G401.6 (cell line): ENCODE measurements around the gene STAM2.
A peak's percentile ranks its signal among the peaks of the same experiment; 100 is the strongest.
"Not testable (repeated sequence)": the region's sequence is repeated elsewhere in the genome, so short reads cannot be mapped to it uniquely, and the experiment has no call there.

ENCODE experiments used
- FAIRE-seq: peaks from 2 replicates; lab custom pipeline; 2012; peaks lifted over from hg19 to GRCh38; lab: Jason Lieb, UNC

The STAM2 gene

DNA sequence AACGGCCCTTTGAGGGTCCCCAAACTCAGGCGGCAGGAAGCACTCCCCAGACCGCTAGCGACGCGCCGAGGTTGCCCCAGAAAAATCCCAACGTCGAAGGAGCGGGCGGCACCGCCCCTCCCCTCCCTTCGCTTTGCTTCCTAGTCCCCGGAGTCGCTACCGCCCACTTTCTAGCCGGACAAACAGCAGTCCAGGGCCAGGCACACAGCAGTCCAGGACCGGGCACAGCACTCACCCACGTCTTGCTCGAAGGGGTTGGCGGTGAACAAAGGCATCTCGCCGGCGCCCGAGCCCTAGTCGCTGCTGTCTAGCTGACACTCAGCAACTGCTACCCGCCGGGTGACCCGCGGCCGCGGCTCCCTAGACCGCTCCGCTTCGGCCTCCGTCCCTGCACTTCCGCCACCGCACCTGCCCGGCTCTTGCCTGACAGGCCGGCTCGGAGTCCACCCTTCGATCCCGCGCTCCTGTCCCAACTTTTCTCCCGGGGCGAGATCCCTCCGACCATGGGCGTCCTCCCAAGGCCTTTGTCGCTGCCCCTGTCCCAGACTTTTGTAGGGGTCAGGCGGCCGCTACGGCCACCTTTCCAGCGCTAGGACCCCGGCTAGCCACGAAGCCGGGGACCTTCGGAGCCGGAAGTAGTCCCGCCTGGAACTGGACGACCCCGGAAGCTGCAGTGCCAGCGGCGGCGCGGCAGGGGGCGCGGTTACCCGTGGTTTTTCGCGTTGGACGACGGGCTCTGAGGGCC is at the start of gene STAM2:
TSS of gene STAM2 (minus strand) at position 396 of the 745 bp plus-strand sequence. CDS start at position 275, 121 bp downstream.
- peak; percentile 92 for FAIRE-seq

DNA sequence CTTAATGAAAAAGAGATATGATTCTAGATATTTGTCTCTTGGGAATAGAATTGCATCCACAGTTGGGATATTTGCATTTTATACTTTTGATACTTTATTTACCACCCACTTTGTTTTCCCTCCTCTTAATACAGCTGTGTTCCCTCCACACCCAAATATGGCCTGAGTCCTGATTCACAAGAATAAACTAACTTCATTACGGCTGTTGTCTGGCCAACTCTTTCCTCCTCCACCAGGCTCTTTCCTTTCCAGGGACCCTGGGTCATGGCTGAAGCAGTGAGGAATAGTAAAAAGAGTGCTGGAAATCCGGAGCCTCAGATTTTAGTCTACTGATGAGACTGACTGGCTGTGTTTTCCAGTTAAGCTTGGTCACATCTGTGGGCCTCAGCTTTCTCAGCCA is 48.4 kb upstream of the STAM2 start:
- no peak for FAIRE-seq

DNA sequence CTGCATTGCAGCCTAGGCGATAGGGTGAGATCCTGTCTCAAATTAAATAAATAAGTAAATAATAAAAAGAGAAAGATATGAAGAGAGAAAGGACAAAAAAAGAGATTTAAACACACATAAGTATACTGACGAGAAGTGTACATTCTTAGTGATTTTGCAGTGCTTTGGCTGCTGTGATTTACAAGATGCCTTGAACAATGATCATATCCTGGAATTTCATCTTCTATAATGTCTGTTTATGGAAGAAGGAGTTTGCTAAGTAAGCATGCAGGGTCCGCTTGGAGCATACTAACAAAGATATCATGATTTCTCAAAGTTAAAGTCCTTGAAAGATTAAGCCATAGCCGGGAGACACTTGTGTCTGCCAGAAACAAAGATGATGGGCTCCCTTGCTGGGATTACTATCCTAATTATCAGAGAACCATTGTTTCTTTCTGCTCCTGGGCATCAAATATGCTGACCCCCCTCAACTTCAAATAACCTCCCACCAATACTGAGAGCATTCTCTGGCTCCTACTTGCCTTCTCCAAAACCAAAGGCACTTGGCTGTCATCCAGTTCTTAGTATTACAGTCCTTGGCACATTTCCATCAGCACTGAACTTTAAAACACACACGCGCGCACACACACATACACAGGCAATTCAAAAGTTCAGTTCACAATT is 47.5 kb upstream of the STAM2 start:
- no peak for FAIRE-seq

DNA sequence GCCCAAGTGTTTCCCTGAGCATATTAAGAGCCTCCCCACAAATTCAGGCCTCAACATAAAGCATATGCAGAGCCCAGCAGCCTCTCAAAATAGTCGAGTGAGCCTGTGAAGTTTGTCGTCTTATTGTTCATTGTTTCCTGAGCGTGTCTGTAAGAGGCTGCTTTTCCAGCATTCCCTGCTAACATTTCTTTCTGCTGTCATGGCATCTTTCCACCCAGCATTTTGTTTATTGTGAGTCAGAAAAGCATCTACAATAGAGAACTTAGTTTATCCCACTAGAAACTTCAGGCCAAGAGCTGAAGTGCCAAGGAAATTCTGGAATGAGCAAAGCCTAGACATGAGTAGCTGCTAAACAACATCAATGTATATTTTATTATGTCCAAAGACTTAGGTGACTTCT is 46.3 kb upstream of the STAM2 start:
- no peak for FAIRE-seq

DNA sequence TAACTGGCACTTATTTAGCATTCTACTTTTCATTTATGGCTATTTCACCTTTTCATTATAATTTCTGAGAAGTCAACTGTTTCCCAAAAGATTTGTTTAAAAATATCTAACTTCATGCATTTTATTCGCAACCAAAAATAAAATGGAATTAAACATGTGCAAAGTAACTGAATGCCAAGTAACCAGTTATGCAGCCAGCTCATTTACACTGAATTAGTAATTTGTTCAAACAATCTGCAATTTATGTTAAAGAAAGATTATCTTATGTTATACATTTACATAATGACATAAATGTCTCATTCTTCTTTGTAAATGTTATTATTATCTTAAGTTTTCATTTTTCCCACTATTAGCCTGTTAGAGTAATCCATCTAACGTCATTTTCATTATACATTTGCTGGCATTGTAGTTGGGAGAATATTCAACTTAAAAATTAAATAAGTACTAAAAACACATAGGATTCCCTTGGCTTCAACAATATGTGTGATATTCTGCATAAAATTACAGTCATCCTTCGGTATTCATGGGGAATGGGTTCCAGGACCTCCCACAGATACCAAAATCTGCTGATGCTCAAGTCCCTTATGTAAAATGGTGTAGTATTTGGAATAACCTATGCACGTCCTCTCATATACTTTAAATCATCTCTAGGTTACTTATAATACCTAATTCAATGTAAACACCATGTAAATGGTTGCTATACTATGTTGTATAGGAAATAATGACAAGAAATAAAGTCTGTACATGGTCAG is 43.7 kb upstream of the STAM2 start:
- FAIRE-seq, result peak; percentile 8

DNA sequence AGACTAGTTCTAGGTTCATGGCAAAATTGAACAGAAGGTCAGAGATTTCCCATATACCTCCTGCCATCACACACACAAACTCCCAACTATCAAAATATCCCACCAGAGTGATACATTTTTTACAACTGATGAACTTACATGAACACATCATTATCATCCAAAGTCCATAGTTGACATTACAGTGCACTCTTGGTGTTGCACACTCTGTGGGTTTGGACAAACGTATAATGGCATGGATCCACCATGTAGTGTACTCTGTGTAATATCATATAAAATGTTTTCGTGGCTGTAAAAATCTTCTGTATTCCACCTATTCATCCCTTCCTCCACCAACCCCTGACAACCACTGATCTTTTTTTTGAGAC is 25.9 kb upstream of the STAM2 start:
- FAIRE-seq, result no peak

DNA sequence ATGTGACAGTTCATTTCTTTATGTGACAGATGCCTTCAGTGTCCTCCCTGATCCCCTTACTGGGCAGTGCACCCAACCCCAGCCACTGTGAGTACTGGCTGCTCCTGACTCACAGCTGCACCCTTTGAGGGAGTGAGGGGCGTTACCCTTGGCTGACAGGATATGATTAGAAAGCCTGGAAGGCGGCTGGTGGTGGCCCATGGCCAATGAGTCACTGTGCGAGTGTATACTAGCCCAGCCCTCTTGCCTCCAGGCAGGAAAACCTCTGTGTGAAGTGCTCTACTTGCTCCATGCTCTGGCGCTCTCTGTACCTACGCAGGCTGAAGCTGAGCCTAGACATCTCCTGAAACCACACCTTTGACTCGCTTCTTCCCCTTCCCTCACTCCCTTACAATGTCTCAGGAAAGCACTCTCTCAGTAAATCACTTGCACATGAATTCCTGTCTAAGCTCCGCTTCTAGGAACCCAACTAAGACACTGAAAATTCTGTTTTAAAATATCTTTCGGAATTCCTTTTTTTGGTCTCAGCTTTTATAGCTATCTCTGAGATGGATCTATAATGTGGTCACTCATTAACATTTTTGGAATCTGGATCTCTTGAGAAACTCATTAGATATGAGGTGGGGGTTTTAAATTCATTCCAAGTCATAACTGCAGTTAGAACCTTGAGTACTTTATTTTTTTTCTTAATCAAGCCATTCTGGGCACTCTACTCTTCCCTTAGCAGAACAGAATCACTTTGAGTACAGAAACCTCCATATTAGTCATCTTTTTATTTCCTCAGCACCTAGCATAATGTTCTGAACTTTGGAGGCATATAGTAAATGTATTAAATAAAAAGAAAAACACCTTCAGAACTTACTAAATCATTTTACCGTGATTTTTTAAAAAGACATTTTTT is 25.3 kb upstream of the STAM2 start:
- FAIRE-seq, result no peak

DNA sequence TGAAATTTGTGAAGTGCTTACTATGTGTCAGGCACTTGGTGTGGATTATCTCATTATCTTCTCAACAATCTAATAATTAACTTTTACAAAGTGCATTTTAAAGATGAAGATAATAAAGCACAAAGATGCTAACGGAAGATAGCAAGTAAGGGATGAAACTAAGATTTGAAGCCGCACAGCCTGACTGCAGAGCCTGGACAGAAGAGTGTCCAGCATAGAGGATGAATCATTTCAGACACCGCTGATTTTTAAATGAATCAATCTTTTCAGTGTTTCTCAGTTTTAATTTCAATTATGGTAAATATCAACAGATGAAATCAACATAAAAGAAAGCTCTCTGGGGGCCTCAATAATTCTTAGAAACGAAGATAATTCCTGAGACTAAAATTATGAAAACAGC is 24.5 kb upstream of the STAM2 start:
- no peak for FAIRE-seq

DNA sequence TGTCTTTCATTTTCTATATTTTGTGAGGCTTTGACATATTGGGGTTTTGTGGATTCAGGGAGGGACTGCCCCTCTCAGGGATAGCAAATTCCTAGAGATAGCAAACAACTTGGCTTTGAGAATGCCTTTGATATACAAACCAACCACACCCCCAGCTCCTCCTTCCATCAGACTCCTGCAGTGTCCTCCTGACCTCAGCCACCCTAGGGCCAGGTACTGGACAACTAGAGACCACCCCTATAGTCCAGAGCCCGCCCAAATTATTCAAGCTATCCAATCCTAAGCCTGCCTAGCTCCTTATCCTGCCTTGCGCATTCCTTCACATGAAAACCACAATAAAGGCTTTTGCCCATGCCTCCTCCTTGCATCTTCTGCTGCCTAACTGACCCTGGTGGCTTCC is 22.9 kb upstream of the STAM2 start:
- no peak for FAIRE-seq

DNA sequence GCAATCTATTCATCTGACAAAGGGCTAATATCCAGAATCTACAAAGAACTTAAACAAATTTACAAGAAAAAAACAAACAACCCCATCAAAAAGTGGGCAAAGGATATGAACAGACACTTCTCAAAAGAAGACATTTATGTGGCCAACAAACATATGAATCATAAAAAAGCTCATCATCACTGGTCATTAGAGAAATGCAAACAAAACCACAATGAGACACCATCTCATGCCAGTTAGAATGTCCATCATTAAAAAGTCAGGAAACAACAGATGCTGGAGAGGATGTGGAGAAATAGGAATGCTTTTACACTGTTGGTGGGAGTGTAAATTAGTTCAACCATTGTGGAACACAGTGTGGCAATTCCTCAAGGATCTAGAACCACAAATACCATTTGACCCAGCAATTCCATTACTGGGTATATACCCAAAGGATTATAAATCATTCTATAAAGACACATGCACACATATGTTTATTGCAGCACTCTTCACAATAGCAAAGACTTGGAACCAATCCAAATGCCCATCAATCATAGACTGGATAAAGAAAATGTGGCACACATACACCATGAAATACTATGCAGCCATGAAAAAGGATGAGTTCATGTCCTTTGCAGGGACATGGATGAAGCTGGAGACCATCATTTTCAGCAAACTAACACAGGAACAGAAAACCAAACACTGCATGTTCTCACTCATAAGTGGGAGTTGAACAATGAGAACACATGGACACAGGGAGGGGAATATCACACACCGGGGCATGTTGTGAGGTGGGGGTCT is 22.1 kb upstream of the STAM2 start:
- FAIRE-seq, result not testable (repeated sequence)

DNA sequence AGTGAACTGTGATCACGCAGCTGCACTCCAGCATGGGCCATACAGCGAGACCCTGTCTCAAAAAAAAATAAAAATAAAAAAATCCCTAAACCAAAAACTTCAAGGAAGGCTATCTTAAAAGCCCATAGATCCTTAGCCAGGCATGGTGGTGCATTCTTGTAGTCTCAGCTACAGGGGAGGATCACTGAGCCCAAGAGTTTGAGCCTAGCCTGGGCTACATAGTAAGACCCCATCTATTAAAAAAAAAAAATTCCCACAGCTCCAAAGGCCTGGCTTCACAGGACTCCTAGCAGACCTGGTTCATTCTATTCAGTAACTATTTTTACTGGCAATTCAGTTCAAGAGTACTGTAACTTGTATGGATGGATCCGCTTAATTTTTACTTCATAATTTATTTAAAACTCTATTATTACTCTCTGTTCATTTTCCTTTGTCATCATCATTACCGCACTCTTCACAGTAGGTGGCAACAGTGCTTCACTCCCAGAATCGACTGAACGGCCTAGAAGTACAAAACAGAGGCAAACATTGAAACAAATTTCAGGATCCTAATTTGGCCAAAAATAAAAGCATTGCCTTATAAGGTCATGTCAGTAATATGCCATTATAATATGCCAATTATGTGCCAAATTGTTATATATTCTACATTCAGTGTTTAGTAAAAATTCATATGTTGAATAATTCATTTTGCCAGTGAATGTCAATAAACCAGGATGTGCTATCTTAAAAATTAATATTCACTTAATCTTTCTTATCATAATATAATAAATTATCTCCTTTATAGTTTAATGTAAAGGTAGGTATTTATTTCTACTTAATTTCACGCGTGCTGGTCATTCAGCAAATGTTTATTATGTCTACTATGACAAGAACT is 14.3 kb upstream of the STAM2 start:
- peak; percentile 92 for FAIRE-seq

DNA sequence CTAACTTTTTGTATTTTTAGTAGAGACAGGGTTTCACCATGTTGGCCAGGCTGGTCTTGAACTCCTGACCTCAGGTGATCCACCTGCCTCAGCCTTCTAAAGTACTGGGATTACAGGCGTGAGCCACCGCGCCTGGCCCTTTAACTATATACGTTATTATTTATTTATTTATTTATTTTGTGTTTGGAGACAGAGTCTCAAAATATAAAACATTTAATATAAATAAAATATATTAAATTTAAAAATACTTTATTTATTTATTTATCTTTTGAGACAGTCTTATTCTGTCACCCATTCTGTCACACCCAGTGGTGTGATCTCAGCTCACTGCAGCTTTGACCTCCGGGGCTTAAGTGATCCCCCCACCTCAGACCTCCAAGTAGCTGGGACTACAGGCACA is 11.2 kb upstream of the STAM2 start:
- not testable (repeated sequence) for FAIRE-seq

DNA sequence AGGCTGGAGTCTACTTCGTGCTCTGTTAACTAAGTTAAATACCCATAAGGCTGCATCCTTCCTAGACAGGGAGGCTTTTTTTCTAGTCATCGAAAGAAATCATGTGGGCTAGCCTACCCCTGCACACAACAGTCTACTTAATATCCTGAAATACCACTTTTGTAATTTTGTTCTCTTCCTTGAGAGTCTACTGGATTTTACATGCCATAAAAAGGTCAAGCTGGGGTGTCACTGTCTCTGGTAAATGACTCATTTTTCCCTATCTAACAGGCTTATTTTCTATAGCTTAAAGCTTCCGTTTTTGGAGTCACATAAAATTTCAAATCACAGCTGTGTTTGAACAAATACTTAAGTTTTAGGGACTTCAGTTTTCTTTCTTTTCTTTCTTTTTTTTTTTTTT is 10.7 kb upstream of the STAM2 start:
- no peak for FAIRE-seq

DNA sequence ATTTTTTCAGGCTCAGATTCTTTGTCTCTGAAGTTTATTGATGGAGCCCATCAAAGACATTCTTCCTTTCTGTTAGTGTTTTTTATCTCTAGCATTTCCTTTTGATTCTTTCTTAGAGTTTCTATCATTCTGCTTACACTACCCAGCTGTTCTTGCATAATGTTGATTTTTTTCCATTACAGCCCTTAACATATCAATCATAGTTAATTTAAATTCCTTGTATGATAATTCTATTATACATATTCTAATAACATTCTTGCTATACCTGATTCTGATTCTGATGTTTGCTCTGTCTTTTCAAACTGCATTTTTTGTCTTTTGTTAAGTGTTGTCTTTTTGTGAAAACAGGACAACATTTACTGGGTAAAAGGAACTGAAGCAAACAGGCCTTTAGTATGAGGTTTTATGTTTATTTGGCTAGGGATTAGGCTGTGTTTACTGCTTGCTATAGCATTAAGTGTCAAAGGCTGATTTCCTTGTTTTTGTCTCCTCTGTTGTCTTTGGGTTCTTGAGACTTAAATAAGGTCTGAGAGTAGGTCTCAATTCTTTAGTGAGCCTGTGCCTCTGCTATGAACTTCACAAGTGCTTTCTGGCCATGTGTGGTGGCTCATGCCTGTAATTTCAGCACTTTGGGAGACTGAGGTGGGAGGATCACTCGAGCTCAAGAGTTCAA is 8.0 kb upstream of the STAM2 start:
- no peak for FAIRE-seq

DNA sequence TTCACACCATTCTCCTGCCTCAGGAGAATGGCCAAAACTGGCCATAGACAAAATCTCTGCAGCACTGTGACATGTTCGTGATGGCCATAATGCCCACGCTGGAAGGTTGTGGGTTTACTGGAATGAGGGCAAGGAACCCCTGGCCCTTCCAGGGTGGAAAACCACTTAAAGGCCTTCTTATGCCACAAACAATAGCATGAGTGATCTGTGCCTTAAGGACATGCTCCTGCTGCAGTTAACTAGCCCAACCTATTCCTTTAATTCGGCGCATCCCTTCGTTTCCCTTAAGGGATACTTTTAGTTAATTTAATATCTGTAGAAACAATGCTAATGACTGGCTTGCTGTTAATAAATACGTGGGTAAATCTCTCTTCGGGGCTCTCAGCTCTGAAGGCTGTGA is 2.1 kb upstream of the STAM2 start:
- FAIRE-seq, result not testable (repeated sequence)

DNA sequence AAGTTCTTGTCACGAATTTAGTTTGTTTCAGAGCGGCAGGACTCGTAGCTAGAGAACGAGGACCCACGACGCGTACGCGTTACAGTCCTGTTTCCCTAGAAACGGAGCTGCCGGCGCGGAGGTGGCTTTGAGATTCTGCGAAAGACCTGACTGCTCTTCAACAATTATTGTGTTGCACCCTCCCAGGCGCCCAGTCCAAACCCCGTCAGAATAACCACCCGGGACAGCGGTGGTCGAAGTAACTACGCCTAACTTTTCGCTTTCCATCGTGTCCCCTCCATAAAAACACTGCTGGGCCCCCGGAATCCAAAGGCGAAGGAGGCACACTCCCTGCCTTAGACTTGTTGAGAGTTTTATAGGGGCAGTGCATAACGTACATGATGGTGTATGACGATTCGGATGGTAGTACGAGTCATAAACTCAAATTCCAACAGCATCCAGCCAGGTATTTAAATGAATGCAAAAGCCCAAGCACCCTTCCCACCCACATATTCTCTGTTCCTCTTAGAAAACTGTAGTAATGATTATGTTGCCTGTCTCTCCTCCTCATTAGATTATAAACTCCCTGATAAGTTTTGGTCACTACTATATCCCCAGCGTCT is 651 bp upstream of the STAM2 start:
- FAIRE-seq, result no peak

DNA sequence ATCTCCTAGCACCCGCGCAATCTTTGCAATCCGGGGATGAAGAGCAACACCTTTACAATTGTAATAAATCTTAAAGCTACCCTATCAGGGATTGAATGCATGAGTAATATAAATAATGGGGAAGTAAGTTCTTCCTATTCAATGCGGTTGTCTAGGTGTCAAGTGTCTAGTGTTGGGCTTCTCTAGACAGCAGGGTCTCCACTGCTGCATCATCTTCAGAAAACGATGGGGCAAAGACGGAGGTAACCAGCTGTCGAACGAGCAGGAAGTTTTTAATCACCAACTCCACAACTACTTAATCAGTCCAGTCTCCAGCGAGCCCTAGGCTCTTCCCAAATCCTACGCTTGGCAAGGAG is 573 bp downstream of the STAM2 start:
- no peak for FAIRE-seq

DNA sequence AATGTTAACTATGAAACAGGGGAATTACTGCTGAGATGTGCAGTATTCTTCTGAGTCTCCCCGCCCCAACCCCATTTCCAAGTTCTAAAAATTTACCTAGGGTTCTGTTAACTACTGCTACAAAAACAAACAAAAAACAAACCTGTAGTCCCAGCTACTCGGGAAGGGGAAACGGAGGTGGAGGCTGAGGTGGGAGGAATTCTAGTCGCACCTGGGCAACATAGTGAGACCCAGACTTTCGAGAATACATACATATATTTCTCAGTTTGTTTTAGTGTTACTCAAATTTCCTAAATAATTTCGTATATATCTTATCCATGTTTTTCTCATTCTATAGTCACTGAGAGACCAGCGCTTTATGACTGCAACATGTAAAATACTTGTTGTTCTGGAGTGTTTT is 989 bp downstream of the STAM2 start:
- FAIRE-seq, result no peak

DNA sequence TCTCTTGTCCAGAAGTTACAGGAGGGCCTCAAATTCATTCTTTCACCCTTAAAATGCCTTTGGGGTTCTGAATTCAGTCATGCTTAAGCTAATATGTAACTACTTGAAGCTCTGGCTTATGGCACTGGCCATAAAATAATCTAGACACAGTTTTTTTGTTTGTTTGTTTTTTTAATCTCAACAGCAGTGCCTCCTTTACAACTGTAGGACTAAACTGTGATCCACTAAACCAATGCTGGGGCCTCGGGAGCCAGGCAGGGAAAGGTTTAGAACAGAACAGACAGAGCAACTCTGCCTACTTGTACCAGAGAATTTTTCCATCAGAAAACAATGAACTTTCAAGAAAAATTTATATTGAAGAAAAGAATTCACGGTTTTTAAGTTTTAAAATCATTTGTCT is 1.7 kb downstream of the STAM2 start:
- FAIRE-seq, result no peak
